PC-9 (cell line): ENCODE results near the gene TBC1D3B.

Source experiments
- EZH2 ChIP-seq: fragments of 200-600 bp; sonication (generic); IDR thresholded peaks from 2 replicates; pipeline ENCODE4 v1.8.0; 2017; ENCODE audit warnings: antibody characterized with exemption, low read depth
- TF ChIP-seq, protein P1 (sequence below): fragments of 200-600 bp; sonication (generic); conservative IDR thresholded peaks from 2 replicates; pipeline ENCODE4 v1.6.1; 2017; ENCODE audit warnings: mixed run types, antibody characterized with exemption, mild to moderate bottlenecking, moderate library complexity

DNA sequence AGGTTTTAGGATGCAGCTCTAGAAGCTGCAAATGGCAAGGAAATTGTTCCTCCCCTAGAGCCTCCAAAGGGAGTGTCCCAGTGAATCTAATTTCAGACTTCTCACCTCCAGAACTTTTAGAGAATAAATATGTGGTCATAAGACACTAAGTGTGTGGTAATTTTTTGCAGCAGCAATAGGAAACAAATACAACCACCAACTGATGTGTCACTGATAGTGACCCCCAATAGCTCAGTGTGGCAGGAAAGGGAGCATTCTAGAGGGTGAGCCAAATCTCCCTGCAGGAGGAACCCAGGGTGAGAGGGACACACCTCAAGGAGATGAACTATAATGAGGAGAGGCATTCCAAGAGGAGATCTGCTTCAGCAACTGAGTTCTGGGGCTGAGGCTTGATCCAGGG lies 38.5 kb upstream of the TBC1D3B start:
- TF ChIP-seq, protein P1, sequence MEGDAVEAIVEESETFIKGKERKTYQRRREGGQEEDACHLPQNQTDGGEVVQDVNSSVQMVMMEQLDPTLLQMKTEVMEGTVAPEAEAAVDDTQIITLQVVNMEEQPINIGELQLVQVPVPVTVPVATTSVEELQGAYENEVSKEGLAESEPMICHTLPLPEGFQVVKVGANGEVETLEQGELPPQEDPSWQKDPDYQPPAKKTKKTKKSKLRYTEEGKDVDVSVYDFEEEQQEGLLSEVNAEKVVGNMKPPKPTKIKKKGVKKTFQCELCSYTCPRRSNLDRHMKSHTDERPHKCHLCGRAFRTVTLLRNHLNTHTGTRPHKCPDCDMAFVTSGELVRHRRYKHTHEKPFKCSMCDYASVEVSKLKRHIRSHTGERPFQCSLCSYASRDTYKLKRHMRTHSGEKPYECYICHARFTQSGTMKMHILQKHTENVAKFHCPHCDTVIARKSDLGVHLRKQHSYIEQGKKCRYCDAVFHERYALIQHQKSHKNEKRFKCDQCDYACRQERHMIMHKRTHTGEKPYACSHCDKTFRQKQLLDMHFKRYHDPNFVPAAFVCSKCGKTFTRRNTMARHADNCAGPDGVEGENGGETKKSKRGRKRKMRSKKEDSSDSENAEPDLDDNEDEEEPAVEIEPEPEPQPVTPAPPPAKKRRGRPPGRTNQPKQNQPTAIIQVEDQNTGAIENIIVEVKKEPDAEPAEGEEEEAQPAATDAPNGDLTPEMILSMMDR: no peak
- no peak for TF ChIP-seq EZH2
